ENCODE data around the gene MYBPC3.

Gene MYBPC3

GRCh38 chr11:47355283-47356128, 3.0 kb upstream of the MYBPC3 start:
- Histone ChIP-seq H3K27me3 (replicated peaks; ENCODE audit: control insufficient read depth, insufficient read depth, low read length) (no peaks in the 10 kb centered on the region), H3K36me3 (ENCODE audit: control insufficient read depth, insufficient read depth, low read length) (peaks cover 9% of the 10 kb centered on the region), H3K4me3 (replicated peaks; ENCODE audit: low read depth, low read length) (no peak overlapping the region)
- TF ChIP-seq, protein P1, sequence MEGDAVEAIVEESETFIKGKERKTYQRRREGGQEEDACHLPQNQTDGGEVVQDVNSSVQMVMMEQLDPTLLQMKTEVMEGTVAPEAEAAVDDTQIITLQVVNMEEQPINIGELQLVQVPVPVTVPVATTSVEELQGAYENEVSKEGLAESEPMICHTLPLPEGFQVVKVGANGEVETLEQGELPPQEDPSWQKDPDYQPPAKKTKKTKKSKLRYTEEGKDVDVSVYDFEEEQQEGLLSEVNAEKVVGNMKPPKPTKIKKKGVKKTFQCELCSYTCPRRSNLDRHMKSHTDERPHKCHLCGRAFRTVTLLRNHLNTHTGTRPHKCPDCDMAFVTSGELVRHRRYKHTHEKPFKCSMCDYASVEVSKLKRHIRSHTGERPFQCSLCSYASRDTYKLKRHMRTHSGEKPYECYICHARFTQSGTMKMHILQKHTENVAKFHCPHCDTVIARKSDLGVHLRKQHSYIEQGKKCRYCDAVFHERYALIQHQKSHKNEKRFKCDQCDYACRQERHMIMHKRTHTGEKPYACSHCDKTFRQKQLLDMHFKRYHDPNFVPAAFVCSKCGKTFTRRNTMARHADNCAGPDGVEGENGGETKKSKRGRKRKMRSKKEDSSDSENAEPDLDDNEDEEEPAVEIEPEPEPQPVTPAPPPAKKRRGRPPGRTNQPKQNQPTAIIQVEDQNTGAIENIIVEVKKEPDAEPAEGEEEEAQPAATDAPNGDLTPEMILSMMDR (IDR thresholded peaks at IDR 0.05; ENCODE audit: insufficient read depth, low read length, poor library complexity, severe bottlenecking) = peak; percentile 36
- no peak for DNase-seq (ENCODE audit: extremely low read depth, insufficient read length)

DNA sequence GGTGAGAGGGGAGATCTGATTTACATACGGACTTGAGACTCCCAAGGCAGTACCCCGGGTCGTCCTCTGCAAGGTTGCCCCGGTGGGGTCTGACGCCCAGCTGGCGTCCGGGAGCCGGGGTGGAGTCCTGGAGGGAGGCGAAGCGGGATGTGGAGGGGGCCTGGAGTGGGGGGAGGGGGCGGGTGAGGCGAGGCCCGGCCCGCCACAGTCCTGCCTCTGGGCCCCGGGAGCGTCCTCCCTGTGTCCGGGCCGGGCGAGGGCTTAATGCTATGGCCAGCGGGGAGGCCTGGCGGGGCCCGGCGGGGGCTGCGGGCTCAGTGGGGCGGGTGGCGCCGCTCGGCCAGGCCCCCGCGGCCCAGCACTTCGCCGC, 2.4 kb upstream of the MYBPC3 start:
- H3K27me3 ChIP-seq (replicated peaks; ENCODE audit: control insufficient read depth, insufficient read depth, low read length) = no peaks in the 10 kb centered on the region
- peaks cover 9% of the 10 kb centered on the region for H3K36me3 ChIP-seq (ENCODE audit: control insufficient read depth, insufficient read depth, low read length)
- DNase-seq (ENCODE audit: extremely low read depth, insufficient read length) = no peak
- H3K4me3 ChIP-seq (replicated peaks; ENCODE audit: low read depth, low read length) = no peak overlapping the region
- TF ChIP-seq, protein P1 (IDR thresholded peaks at IDR 0.05; ENCODE audit: insufficient read depth, low read length, poor library complexity, severe bottlenecking) = no peak

GRCh38 chr11:47353978-47354774, 1.7 kb upstream of the MYBPC3 start:
- Histone ChIP-seq H3K4me3 (replicated peaks; ENCODE audit: low read depth, low read length) (no peak overlapping the region), H3K36me3 (ENCODE audit: control insufficient read depth, insufficient read depth, low read length) (peaks cover 6% of the 10 kb centered on the region), H3K27me3 (replicated peaks; ENCODE audit: control insufficient read depth, insufficient read depth, low read length) (no peaks in the 10 kb centered on the region)
- TF ChIP-seq, protein P1 (IDR thresholded peaks at IDR 0.05; ENCODE audit: insufficient read depth, low read length, poor library complexity, severe bottlenecking) = no peak
- no peak for DNase-seq (ENCODE audit: extremely low read depth, insufficient read length)

GRCh38 chr11:47351156-47352126, 1.1 kb downstream of the MYBPC3 start:
- TF ChIP-seq, protein P1 (IDR thresholded peaks at IDR 0.05; ENCODE audit: insufficient read depth, low read length, poor library complexity, severe bottlenecking) = no peak
- Histone ChIP-seq H3K27me3 (replicated peaks; ENCODE audit: control insufficient read depth, insufficient read depth, low read length) (no peaks in the 10 kb centered on the region), H3K4me3 (replicated peaks; ENCODE audit: low read depth, low read length) (no peak overlapping the region), H3K36me3 (ENCODE audit: control insufficient read depth, insufficient read depth, low read length) (peaks cover 2% of the 10 kb centered on the region)
- no peak for DNase-seq (ENCODE audit: extremely low read depth, insufficient read length)

DNA sequence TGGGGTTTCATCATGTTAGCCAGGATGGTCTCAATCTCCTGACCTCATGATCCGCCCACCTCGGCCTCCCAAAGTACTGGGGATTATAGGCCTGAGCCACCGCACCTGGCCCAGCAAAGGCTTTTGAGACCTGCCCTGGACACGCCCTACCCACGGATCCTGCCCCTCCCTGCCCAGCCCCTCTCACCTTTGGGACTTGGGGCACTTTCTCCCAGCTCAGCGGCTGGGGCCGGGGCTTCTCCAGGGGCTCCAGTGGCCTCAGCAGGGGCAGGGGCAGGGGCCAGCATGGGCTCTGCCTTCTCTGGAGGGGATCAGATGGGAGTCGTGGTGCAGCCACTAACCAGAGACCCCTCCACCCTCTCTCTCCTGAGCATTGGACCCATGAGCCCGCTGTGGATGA, 2.2 kb downstream of the MYBPC3 start:
- Histone ChIP-seq H3K27me3 (replicated peaks; ENCODE audit: control insufficient read depth, insufficient read depth, low read length) (no peaks in the 10 kb centered on the region), H3K36me3 (ENCODE audit: control insufficient read depth, insufficient read depth, low read length) (no peaks in the 10 kb centered on the region), H3K4me3 (replicated peaks; ENCODE audit: low read depth, low read length) (no peak overlapping the region)
- TF ChIP-seq, protein P1 (IDR thresholded peaks at IDR 0.05; ENCODE audit: insufficient read depth, low read length, poor library complexity, severe bottlenecking) = no peak
- DNase-seq (ENCODE audit: extremely low read depth, insufficient read length) = no peak
